PFSK-1 (cell line): Measurements from ENCODE around the gene SPATA25.

ENCODE experiments used
- FOXP2 ChIP-seq: optimal IDR thresholded peaks from 2 replicates; pipeline ENCODE3; 2011; ENCODE audit warnings: borderline replicate concordance, control low read depth, inconsistent platforms; ENCODE audit not compliant: insufficient read depth; ENCODE audit errors: extremely low read length, extremely low read depth
- POLR2AphosphoS5 ChIP-seq: IDR thresholded peaks from 2 replicates; pipeline ENCODE4 v1.6.1; 2012; ENCODE audit warnings: low read depth, mild to moderate bottlenecking, control low read depth, low read length, moderate library complexity
- REST ChIP-seq, 2 experiments: IDR thresholded peaks; 2 replicates each; pipeline versions ENCODE4 v1.6.1 to v1.8.0; 2011 to 2012; ENCODE audit warnings: low read depth in 2 of 2, low read length in 2 of 2, control low read depth in 1 of 2, inconsistent platforms in 1 of 2, mild to moderate bottlenecking in 1 of 2, moderate library complexity in 1 of 2; ENCODE audit not compliant: insufficient read depth in 1 of 2
- TAF1 ChIP-seq: IDR thresholded peaks from 2 replicates; pipeline ENCODE4 v1.6.1; 2012; ENCODE audit warnings: low read length, control low read depth, borderline replicate concordance; ENCODE audit not compliant: insufficient read depth

GRCh38 chr20:45867136-45867818, 20.1 kb downstream of the SPATA25 start:
- TF ChIP-seq POLR2AphosphoS5 (no peak), TAF1 (no peak), FOXP2 (no peak), REST (IDR thresholded peaks at IDR 0.05; ENCODE audit: insufficient read depth in 1 of 2, low read depth in 2 of 2, low read length in 2 of 2) (no peak)
